Prostate gland (tissue), 1 donor: ENCODE results near the gene GNAQ.
"Not testable (repeated sequence)": the region's sequence is repeated elsewhere in the genome, so short reads cannot be mapped to it uniquely, and the experiment has no call there.

ENCODE experiments used
- POLR2A ChIP-seq: fragments of 450-650 bp; IDR thresholded peaks from one replicate; pipeline ENCODE4 v1.6.1; 2016; ENCODE audit warnings: antibody characterized with exemption, mild to moderate bottlenecking
- POLR2AphosphoS5 ChIP-seq: sonication (generic); formaldehyde crosslinking; IDR thresholded peaks from one replicate; pipeline ENCODE4 v1.6.1; 2017; ENCODE audit warnings: antibody characterized with exemption

DNA sequence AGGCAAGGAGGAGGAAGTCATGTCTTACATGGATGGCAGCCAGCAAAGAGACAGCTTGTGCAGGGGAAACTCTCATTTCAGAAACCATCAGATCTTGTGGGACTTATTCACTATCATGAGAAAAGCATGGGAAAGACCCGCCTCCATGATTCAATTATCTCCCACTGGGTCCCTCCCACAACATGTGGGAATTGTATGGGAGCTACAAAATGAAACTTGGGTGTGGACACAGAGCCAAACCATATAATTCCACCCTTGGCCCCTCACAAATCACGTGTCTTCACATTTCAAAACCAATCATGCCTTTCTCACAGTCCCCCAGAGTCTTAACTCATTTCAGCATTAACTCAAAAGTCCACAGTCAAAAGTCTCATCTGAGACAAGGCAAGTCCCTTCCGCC lies 341.5 kb downstream of the GNAQ start:
- not testable (repeated sequence) for TF ChIP-seq POLR2A, POLR2AphosphoS5
